ENCODE results near the gene MXI1. TPM values are rescaled to one million over a fixed set of nuclear protein-coding genes. Genes with fewer than 3 reads are reported as not detected.

The MXI1 gene
- total and polyA plus RNA-seq, 2 donors (not counting 1 experiment from before 2014, with no cell fraction given) = 12.0 to 32.4 TPM

GRCh38 chr10:110241841-110242240 lies 34.4 kb downstream of the MXI1 start:
- WGBS (ENCODE audit: insufficient coverage) = no CpG with 5 or more reads among the region's 2 CpGs
- H3K27me3 Mint-ChIP-seq = peaks cover 3% of the 10 kb centered on the region
- POLR2A ChIA-PET = interaction anchor here (1.2 kb wide), 1 partner anchor 34 kb away, joined by 3 read pairs; the partner anchor contains the start of gene MXI1
- H3K4me1 Mint-ChIP-seq = peaks cover 16% of the 10 kb centered on the region
- H3K4me3 Mint-ChIP-seq = no peak overlapping the region
- Histone ChIP-seq H3K36me3 (replicated peaks in 1 of 2; ENCODE audit: control extremely low read depth in 1 of 2, control insufficient read depth in 1 of 2, extremely low read depth in 1 of 2, insufficient read depth in 2 of 2, low read length in 1 of 2) (peaks cover 0 to 3% of the 10 kb centered on the region in 2 experiments), H2AFZ (ENCODE audit: insufficient read depth, low read depth, low read length, poor library complexity, severe bottlenecking) (no peak overlapping the region), H3K9ac (ENCODE audit: low read length) (no peak overlapping the region), H4K20me1 (ENCODE audit: control insufficient read depth, insufficient read depth, low read length, poor library complexity, severe bottlenecking) (peaks cover 18% of the 10 kb centered on the region), H3K4me2 (replicated peaks; ENCODE audit: low read depth, low read length, poor library complexity, severe bottlenecking) (peak overlapping the region; percentile 1), H3K4me1 (ENCODE audit: control insufficient read depth in 2 of 2, insufficient read depth in 2 of 2, low read length in 2 of 2) (peaks cover 3 to 6% of the 10 kb centered on the region in 2 donors), H3K27me3 (replicated peaks in 1 of 4; ENCODE audit: control extremely low read depth in 1 of 4, control insufficient read depth in 3 of 4, insufficient read depth in 4 of 4, low read length in 3 of 4) (no peaks in the 10 kb centered on the region), H3K4me3 (ENCODE audit: control extremely low read depth in 1 of 5, extremely low read depth in 1 of 5, insufficient read depth in 1 of 5, low read depth in 2 of 5, low read length in 4 of 5) (no peak overlapping the region), H3K27ac (ENCODE audit: low read length in 2 of 2) (no peak overlapping the region), H3K79me2 (ENCODE audit: control insufficient read depth, insufficient read depth, low read length) (peaks cover 25% of the 10 kb centered on the region), H3K9me3 (ENCODE audit: control extremely low read depth in 1 of 3, control insufficient read depth in 2 of 3, insufficient read depth in 1 of 3, low read length in 2 of 3) (peaks cover 0 to 1% (median 0%) of the 10 kb centered on the region in 3 donors)
- DNase-seq (no peak), ATAC-seq (ENCODE audit: low read depth) (no peak)
- TF ChIP-seq CTCF (IDR thresholded peaks at IDR 0.05) (no peak), EZH2 (IDR thresholded peaks at IDR 0.05; ENCODE audit: borderline replicate concordance, insufficient read depth, low read depth, low read length, poor library complexity, severe bottlenecking) (no peak)
- H3K9me3 Mint-ChIP-seq (ENCODE audit: insufficient read depth) = no peaks in the 10 kb centered on the region
- CTCF ChIA-PET = interaction anchor here (1.0 kb wide), 1 partner anchor 38 kb away, joined by 4 read pairs; no protein-coding TSS in a partner anchor
- intact Hi-C loops (cut with micrococcal nuclease) = no loop called here
- H3K27ac Mint-ChIP-seq = no peak overlapping the region

GRCh38 chr10:110242511-110242910 lies 35.1 kb downstream of the MXI1 start:
- POLR2A ChIA-PET = no interaction called here
- DNase-seq (no peak), ATAC-seq (ENCODE audit: low read depth) (no peak)
- TF ChIP-seq EZH2 (IDR thresholded peaks at IDR 0.05; ENCODE audit: borderline replicate concordance, insufficient read depth, low read depth, low read length, poor library complexity, severe bottlenecking) = no peak
- TF ChIP-seq CTCF (IDR thresholded peaks at IDR 0.05) = no peak
- peaks cover 19% of the 10 kb centered on the region for H3K79me2 ChIP-seq (ENCODE audit: control insufficient read depth, insufficient read depth, low read length)
- no peak overlapping the region for H3K27ac Mint-ChIP-seq
- peaks cover 0 to 1% (median 0%) of the 10 kb centered on the region in 3 donors for H3K9me3 ChIP-seq (ENCODE audit: control extremely low read depth in 1 of 3, control insufficient read depth in 2 of 3, insufficient read depth in 1 of 3, low read length in 2 of 3)
- no CpG with 5 or more reads among the region's 1 CpG for WGBS (ENCODE audit: insufficient coverage)
- peaks cover 16% of the 10 kb centered on the region for H3K4me1 Mint-ChIP-seq
- no peak overlapping the region for H3K4me3 Mint-ChIP-seq
- H3K4me3 ChIP-seq (ENCODE audit: control extremely low read depth in 1 of 5, extremely low read depth in 1 of 5, insufficient read depth in 1 of 5, low read depth in 2 of 5, low read length in 4 of 5) = no peak overlapping the region
- H3K36me3 ChIP-seq (replicated peaks in 1 of 2; ENCODE audit: control extremely low read depth in 1 of 2, control insufficient read depth in 1 of 2, extremely low read depth in 1 of 2, insufficient read depth in 2 of 2, low read length in 1 of 2) = peaks cover 0 to 3% of the 10 kb centered on the region in 2 experiments
- CTCF ChIA-PET = interaction anchor here (1.0 kb wide), 1 partner anchor 37 kb away, joined by 4 read pairs; no protein-coding TSS in a partner anchor
- H4K20me1 ChIP-seq (ENCODE audit: control insufficient read depth, insufficient read depth, low read length, poor library complexity, severe bottlenecking) = peaks cover 18% of the 10 kb centered on the region
- H3K9ac ChIP-seq (ENCODE audit: low read length) = no peak overlapping the region
- no peak overlapping the region for H3K4me2 ChIP-seq (replicated peaks; ENCODE audit: low read depth, low read length, poor library complexity, severe bottlenecking)
- no peak overlapping the region for H2AFZ ChIP-seq (ENCODE audit: insufficient read depth, low read depth, low read length, poor library complexity, severe bottlenecking)
- intact Hi-C loops (cut with micrococcal nuclease) = no loop called here
- H3K27me3 Mint-ChIP-seq = peaks cover 3% of the 10 kb centered on the region
- H3K4me1 ChIP-seq (ENCODE audit: control insufficient read depth in 2 of 2, insufficient read depth in 2 of 2, low read length in 2 of 2) = peaks cover 3 to 6% of the 10 kb centered on the region in 2 donors
- no peaks in the 10 kb centered on the region for H3K27me3 ChIP-seq (replicated peaks in 1 of 4; ENCODE audit: control extremely low read depth in 1 of 4, control insufficient read depth in 3 of 4, insufficient read depth in 4 of 4, low read length in 3 of 4)
- no peaks in the 10 kb centered on the region for H3K9me3 Mint-ChIP-seq (ENCODE audit: insufficient read depth)
- no peak overlapping the region for H3K27ac ChIP-seq (ENCODE audit: low read length in 2 of 2)
